GM21515 (cell line): ENCODE data around the gene KRTAP4-2.
"Not testable (repeated sequence)": the region's sequence is repeated elsewhere in the genome, so short reads cannot be mapped to it uniquely, and the experiment has no call there.

Experiments used
- ATAC-seq: cut with Tn5 transposase; IDR thresholded peaks from one replicate; pipeline ENCODE4 v1.9.1; 2021; ENCODE audit not compliant: unreplicated experiment

KRTAP4-2 gene

DNA sequence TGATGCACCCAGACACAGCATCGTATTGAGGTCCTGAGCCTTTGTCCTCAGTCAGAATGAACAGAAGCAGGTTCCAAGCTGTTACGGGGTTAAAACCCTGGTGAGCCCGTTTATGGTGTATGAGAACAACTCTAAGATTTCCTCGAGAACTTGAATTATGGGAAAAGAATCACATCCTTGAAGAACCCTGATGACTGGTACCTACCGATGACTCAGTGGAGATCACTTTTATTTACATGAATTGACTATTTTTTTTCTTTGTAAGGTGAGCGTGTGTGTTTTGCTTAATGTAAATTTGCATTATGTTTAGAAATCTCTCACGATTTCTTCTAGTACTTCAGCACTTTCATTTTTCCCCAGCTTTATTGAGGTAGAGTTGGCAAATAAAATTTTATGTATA, 14.2 kb downstream of the KRTAP4-2 start:
- no peak for ATAC-seq

GRCh38 chr17:41160648-41161047, 17.4 kb downstream of the KRTAP4-2 start, which contains the start of gene KRTAP4-4:
TSS of gene KRTAP4-4 (minus strand) at chr17:41160748. CDS start at chr17:41160691, 57 bp downstream.
- ATAC-seq: no peak

- ATAC-seq: not testable (repeated sequence)
Measured at GRCh38 chr17:41160190-41160589, 17.8 kb downstream of the KRTAP4-2 start.

GRCh38 chr17:41153856-41154255, 24.2 kb downstream of the KRTAP4-2 start:
- ATAC-seq: no peak

- ATAC-seq: no peak
Measured at GRCh38 chr17:41151525-41151924, 26.5 kb downstream of the KRTAP4-2 start.

GRCh38 chr17:41150026-41150425, 28.0 kb downstream of the KRTAP4-2 start:
- ATAC-seq: no peak

GRCh38 chr17:41149652-41149985, 28.4 kb downstream of the KRTAP4-2 start, which contains the start of gene KRTAP4-5:
TSS of gene KRTAP4-5 (minus strand) at chr17:41149825. CDS start at chr17:41149767, 58 bp downstream.
- no peak for ATAC-seq

DNA sequence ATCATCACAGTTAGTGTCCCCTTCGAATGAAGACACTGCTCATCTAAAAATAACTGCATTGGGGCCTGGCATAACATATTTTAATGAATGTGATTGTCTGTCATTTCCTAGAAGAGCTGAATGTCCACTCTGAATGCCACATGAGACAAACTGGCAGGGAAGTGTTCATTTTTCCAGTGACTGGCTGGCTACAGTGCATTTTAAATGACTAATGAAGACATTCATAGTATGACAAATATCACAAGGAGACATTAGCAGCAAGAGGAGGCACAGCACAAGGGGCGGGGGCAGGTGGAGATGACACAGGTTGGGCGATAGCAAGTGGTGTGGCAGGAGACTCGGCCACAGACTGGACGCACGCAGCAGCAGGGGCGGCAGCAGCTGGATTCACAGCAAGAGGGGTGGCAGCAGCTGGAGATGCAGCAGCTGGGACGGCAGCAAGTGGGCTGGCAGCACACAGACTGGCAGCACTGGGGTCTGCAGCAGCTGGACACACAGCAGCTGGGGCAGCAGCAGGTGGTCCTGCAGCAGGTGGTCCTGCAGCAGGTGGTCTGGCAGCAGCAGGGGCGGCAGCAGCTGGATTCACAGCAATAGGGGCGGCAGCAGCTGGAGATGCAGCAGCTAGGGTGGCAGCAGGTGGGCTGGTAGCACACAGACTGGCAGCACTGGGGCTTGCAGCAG, 28.9 kb downstream of the KRTAP4-2 start:
- not testable (repeated sequence) for ATAC-seq

- ATAC-seq: no peak
Measured at GRCh38 chr17:41147531-41148204, 30.4 kb downstream of the KRTAP4-2 start.

DNA sequence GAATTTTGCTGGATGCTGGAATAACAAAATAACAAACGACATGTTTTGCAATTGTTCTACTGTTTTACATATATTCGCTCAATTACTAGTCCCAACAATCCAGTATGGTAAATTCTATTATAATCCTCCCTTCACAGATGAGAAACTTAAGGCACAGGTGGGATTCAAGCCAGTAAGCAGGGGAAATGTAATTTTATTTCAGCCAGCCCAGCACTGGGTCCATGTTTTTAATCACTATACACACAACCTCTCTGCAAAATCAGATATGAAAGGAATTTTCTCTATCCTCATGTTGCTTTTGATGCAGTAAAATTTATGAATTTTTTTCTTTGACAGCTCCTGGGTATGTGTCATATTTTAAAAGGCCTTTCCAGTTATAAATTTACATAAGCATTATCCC, 32.8 kb downstream of the KRTAP4-2 start:
- ATAC-seq: no peak

GRCh38 chr17:41144846-41145245, 33.2 kb downstream of the KRTAP4-2 start:
- no peak for ATAC-seq

DNA sequence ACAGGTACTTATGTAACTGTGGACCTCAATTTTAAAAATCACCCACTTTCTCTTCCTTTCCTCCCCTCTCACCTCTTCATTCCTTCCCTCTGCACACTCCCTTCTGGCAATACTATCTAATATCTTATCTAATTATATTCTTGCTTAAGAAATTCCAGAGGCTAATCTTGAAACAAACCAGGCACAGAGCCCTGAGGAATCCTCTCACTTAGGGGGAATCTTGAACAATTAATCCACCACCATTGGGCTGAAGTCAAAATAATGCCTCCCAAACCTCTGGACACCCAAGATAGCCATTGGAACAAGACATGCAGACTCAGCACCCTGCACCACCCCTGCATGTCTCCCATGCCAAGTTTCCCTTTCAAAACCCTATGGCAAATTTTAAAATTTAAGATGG, 36.7 kb downstream of the KRTAP4-2 start:
- ATAC-seq: no peak

- ATAC-seq: no peak
Measured at GRCh38 chr17:41140360-41141131, 37.5 kb downstream of the KRTAP4-2 start, which contains the start of gene KRTAP4-6. TSS of gene KRTAP4-6 (minus strand) at chr17:41140544. CDS start at chr17:41140487, 57 bp downstream.

GRCh38 chr17:41139865-41140264, 38.2 kb downstream of the KRTAP4-2 start:
- ATAC-seq: not testable (repeated sequence)

GRCh38 chr17:41133880-41134735, 43.9 kb downstream of the KRTAP4-2 start:
- no peak for ATAC-seq

- no peak for ATAC-seq
Measured at GRCh38 chr17:41131979-41132378, 46.0 kb downstream of the KRTAP4-2 start.
